GM21447 (cell line): ENCODE results near the gene OS9.
"Not testable (repeated sequence)": the region's sequence is repeated elsewhere in the genome, so short reads cannot be mapped to it uniquely, and the experiment has no call there.

Experiments
- ATAC-seq: cut with Tn5 transposase; IDR thresholded peaks from one replicate; pipeline ENCODE4 v1.9.1; 2021; ENCODE audit not compliant: unreplicated experiment

Gene OS9, protein sequence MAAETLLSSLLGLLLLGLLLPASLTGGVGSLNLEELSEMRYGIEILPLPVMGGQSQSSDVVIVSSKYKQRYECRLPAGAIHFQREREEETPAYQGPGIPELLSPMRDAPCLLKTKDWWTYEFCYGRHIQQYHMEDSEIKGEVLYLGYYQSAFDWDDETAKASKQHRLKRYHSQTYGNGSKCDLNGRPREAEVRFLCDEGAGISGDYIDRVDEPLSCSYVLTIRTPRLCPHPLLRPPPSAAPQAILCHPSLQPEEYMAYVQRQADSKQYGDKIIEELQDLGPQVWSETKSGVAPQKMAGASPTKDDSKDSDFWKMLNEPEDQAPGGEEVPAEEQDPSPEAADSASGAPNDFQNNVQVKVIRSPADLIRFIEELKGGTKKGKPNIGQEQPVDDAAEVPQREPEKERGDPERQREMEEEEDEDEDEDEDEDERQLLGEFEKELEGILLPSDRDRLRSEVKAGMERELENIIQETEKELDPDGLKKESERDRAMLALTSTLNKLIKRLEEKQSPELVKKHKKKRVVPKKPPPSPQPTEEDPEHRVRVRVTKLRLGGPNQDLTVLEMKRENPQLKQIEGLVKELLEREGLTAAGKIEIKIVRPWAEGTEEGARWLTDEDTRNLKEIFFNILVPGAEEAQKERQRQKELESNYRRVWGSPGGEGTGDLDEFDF

DNA sequence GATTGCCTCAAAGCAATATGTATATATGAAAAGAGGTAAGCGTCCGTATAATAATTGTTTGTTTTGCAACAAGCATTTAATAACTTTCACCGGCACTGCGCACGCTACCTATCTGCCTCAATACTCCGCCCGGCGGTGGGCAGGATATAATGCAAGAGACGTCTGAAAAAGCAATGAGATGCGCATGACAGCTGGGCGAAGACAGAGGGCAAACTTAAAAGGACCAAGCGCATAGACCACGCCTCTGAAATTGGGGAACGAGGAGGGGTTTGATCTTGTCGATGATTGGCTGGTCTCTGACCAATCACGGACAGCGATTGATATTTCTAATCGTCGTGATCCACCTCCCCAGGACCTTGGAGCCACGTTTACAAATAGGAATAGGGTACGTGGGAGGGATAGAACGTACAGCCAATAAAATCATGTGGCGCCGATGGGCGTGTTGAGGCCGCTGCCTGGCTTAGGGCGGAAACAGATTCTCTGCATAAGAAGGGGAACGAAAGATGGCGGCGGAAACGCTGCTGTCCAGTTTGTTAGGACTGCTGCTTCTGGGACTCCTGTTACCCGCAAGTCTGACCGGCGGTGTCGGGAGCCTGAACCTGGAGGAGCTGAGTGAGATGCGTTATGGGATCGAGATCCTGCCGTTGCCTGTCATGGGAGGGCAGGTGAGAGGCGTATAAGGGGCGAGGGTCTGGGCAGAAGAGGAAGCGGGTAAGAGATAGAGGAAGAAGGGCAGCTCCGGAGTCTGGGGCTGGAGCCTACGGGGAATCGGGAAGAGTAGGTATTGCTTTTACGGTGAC is at the start of gene OS9:
Gene OS9 (plus strand): TSS at position 474 of the 800 bp plus-strand sequence. CDS start 30 bp downstream, at position 504.
- ATAC-seq: peak; percentile 97

DNA sequence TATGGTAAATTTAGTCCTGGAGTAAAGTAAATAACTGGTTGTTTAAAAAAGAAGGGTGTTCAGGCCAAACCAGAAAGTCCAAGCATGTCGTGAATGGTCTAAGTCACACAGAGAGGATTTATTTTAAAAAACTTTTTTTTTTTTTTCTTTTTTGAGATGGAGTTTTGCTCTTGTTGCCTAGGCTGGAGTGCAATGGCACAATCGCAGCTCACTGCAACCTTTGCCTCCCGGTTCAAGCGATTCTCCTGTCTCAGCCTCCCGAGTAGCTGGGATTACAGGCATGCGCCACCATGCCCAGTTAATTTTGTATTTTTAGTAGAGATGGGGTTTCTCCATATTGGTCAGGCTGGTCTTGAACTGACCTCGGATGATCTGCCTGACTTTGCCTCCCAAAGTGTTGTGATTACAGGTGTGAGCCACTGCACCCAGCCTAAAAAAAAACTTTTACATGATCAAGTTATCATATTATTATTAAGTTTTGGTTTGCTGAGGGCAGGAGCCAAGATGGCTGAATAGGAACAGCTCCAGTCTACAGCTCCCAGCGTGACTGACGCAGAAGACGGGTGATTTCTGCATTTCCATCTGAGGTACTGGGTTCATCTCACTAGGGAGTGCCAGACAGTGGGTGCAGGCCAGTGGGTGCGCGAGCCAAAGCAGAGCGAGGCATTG is 47.8 kb upstream of the OS9 start:
- not testable (repeated sequence) for ATAC-seq

DNA sequence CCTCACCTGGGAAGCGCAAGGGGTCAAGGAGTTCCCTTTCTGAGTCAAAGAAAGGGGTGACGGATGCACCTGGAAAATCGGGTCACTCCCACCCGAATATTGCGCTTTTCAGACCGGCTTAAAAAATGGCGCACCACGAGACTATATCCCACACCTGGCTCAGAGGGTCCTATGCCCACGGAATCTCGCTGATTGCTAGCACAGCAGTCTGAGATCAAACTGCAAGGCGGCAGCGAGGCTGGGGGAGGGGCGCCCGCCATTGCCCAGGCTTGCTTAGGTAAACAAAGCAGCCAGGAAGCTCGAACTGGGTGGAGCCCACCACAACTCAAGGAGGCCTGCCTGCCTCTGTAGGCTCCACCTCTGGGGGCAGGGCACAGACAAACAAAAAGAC is 47.3 kb upstream of the OS9 start:
- ATAC-seq: not testable (repeated sequence)

DNA sequence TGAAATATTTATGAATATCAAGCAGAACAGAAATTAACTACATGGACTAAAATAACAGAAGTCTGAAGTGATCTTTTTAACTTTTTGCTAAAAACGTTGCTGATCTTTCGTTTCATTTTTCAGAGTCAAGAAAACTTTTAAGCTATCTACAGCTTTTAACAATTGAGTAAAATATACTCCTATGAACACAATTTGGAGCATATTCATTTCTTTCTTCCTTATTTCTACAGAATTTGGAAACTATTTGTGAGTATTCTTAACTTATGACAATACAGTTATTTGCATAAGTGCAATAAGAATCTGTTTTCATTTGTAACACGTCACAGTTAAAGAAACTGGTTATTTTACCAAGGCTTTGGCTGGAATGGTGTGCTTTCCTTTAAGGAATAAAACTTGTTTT is 39.9 kb upstream of the OS9 start:
- ATAC-seq: no peak

DNA sequence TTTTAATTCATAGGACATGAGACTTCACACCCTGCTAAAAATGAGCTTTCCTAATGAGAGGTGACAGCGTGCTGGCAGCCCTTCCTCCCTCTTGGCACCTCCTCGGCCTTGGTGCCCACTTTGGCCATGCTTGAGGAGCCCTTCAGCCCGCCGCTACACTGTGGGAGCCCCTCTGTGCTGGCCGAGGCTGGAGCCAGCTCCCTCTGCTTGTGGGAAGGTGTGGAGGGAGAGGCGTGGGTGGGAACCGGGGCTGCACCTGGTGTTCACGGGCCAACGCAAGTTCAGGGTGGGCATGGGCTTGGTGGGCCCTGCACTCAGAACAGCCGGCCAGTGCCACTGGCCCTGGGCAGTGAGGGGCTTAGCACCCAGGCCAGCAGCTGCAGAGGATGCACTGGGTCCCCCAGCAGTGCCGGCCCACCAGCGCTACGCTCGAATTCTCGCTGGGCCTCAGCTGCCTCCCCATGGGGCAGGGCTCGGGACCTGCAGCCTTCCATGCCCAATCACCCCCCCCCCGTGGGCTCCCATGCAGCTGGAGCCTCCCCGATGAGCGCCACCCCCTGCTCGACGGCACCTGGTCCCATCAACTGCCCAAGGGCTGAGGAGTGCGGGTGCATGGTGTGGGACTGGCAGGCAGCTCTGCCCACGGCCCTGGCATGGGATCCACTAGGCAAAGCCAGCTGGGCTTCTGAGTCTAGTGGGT is 38.2 kb upstream of the OS9 start:
- ATAC-seq: no peak

DNA sequence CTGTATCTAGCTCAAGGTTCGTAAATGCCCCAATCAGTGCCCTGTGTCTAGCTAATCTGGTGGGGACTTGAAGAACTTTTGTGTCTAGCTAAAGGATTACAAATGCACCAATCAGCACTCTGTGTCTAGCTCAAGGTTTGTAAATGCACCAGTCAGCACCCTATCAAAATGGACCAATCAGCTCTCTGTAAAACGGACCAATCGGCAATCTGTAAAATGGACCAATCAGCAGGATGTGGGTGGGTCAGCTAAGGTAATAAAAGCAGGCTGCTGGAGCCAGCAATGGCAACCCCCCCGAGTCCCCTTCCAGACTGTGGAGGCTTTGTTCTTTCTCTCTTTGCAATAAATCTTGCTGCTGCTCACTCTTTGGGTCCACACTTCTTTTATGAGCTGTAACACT is 37.5 kb upstream of the OS9 start:
- ATAC-seq: not testable (repeated sequence)

DNA sequence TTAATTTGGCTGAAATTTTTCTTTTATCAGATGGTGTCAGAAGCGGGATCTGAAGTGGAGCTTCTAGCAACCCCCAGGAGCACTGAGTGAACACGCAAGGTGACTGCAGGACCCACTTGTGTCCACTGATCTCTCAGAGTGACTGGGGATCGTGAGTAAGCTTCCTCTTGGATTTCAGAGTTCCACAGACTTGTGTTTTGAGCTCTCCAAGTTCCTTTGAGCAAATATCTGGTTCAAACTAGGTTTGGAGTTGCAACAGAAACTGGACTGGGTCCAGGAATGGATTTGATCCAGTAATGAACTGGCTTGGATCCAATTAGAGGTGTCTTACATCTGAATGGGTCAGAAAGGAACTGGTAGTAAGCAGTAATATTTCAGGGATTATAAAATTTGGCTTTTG is 36.2 kb upstream of the OS9 start:
- no peak for ATAC-seq

DNA sequence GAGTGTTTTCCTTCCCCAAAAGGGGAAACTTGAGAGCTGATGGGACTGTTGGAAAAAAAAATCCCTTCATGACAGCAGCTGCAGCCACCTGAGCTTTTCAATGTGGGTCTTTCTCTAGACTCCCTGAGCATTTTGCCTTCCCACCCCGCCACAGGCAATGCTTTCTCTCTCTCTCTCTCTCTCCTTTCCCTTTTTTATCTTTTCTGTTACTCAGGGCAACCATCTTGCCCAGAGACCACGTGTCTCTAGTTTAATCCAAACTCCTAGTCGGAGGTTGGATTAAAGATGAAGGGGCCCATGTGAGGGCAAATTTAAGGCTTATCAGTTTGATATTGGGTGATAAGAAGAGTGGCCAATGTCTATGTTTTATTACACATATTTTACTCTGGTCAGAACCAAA is 35.0 kb upstream of the OS9 start:
- ATAC-seq: no peak

DNA sequence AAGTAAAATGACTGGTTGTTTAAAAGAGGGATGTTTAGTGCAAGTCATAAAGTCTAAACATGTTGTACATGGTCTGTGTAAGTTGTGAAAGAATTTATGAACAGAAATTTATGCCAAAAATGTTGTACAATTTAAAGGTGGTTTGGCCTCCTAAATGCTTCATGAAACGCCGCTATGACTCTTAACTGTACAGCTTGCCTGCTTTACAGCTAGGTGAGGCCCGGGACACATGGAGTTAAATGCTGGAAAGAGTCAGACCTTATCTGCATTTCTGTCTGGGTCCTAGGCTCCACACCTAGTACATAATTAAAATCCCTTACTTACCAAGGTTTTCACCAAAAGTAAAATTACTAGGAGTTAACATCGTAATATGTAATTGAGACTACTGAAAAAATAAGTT is 32.6 kb upstream of the OS9 start:
- no peak for ATAC-seq

DNA sequence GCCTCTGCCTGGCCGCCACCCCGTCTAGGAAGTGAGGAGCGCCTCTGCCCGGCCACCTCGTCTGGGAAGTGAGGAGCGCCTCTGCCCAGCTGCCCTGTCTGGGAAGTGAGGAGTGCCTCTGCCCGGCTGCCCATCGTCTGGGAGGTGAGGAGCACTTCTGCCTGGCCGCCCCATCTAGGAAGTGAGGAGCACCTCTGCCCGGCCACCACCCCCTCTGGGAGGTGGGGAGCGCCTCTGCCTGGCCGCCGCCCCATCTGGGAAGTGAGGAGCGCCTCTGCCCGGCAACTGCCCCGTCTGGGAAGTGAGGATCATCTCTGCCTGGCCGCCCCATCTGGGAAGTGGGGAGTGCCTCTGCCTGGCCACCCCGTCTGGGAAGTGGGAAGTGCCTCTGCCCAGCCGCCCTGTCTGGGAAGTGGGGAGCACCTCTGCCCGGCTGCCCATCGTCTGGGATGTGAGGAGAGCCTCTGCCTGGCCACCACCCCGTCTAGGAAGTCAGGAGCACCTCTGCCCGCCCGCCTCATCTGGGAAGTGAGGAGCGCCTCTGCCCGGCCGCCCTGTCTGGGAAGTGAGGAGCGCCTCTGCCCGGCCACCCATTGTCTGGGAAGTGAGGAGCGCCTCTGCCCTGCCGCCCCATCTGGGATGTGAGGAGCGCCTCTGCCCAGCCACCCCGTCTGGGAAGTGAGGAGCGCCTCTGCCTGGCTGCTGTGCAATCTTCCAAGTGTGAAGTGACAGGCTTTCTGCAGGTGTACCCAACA is 28.7 kb upstream of the OS9 start:
- ATAC-seq: not testable (repeated sequence)

DNA sequence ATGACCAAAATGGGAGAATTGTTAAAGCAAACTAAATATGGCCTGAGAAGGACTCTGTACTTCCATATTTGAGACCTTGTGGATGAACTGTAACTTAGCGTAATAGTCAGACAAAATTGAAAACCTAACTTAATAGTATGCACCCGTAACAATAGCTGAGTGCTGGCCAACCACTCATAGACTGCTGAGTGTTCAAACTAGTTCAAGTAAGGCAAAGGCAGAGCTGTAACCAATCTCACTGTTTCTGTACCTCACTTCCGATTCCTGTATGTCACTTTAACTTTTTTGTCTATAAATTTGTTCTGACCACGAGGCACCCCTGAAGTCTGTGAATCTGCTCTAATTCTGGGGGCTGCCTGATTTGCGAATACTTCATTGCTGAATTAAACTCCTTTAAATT is 27.0 kb upstream of the OS9 start:
- ATAC-seq: no peak

DNA sequence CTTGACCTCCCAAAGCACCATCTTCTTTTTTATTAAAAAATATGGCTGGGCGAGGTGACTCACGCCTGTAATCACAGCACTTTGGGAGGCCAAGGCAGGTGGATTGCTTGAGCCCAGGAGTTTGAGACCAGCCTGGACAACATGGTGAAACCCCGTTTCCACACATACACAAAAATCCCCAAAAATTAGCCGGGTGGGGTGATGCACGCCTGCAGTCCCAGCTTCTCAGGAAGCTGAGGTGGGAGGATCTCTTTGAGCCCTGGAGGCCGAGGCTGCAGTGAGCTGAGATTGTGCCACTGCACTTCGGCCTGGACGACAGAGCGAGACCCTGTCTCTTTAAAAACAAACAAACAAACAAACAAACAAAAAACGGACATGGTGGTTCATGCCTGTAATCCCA is 24.2 kb upstream of the OS9 start:
- not testable (repeated sequence) for ATAC-seq

DNA sequence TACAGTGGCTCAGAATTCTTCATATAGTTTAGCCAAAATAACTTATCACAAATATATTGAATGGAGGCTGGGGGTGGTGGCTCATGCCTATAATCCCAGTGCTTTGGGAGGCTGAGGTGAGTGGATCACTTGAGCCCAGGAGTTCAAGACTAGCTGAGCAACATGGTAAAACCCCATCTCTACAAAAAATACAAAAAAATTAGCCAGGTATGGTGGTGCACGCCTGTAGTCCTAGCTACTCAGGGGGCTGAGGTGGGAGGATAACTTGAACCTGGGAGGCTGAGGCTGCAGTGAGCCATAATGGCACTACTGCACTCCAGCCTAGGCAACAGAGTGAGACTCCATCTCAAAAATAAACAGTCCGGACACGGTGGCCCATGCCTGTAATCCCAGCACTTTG is 22.1 kb upstream of the OS9 start:
- ATAC-seq: not testable (repeated sequence)

DNA sequence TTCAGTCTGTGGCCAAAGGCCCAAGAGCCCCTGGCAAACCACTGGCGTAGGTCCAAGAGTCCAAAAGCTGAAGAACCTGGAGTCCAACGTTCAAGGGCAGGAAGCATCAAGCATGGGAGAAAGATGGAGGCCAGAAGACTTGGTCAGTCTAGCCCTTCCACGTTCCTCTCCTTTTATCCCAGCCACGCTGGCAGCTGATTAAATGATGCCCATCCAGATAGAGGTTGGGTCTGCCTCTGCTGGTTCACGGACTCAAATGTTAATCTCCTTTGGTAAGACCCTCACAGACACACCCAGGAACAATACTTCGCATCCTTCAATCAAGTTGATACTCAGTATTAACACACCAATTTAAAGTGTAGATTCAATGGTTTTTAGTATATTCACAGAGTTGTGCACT is 21.1 kb upstream of the OS9 start:
- no peak for ATAC-seq

DNA sequence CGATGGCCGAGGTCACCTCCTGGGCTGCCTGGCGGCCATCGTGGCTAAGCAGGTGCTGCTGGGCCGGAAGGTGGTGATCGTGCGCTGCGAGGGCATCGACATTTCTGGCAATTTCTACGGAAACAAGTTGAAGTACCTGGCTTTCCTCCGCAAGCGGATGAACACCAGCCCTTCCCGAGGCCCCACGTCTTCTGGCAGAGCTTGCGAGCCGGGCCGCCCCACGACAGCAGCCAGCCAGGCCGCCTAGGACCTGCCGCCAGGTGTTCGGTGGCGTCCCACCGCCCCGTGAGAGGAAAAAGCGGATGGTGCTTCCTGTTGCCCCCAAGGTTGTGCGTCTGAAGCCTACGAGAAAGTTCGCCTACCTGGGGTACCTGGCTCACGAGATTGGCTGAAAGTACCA is 19.2 kb upstream of the OS9 start:
- ATAC-seq: no peak

DNA sequence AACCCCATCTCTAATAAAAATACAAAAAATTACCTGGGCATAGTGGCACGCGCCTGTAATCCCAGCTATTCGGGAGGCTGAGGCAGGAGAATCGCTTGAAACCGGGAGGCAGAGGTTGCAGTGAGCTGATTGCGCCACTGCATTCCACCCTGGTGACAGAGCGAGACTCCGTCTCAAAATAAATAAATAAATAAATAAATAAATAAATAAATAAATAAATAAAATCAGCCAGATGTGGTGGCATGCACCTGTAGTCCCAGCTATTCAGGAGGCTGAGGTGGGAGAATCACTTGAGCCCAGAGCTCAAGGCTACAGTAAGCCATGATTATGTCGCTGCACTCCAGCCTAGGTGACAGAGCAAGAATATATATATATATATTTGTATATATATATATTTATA is 16.0 kb upstream of the OS9 start:
- ATAC-seq: not testable (repeated sequence)

DNA sequence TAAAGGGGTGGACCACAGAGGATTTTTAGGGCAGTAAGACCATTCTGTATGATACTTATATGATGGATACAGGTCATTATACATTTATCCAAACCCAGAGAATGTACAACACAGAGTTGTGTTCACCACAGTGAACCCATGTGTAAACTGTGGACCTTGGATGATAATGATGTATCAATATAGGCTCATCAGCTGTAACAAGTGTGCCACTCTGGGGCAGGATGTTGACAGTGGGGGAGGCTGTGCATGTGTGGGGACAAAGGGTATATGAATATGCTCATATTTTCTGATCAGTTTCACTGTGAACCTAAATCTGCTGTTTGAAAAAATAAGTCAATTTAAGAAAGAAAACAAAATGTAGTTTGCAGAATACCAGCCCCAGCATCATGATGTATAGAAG is 14.2 kb upstream of the OS9 start:
- ATAC-seq: no peak

DNA sequence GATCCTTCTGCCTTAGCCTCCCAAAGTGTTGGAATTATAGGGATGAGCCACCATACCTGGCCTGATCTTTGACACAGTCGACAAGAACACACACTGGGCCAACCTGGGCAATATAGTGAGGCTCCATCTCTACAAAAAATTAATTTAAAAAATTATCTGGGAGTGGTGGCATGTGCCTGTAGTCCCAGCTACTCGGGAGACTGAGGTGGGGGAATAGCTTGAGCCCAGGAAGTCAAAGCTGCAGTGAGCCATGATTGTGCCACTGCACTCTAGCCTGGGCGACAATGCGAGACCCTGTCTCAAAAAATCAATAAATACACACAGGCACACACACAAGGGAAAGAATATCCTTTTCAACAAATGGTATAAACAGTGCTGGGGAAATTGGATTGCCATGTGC is 6.1 kb upstream of the OS9 start:
- ATAC-seq: no peak

DNA sequence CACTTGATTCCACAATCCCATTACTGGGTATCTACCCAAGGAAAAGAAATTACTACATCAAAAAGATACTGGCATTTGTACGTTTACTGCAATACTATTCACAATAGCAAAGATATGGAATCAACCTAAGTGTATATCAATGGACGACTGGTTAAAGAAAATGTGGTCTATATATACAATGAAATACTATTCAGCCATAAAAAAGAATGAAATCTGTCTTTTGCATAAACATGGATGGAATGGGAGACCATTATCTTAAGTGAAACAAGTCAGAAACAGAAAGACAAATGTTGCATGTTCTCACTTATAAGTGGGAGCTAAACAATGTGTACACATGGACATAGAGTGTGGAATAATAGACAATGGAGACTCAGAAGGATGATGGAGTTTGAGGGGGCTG is 5.0 kb upstream of the OS9 start:
- ATAC-seq: no peak

DNA sequence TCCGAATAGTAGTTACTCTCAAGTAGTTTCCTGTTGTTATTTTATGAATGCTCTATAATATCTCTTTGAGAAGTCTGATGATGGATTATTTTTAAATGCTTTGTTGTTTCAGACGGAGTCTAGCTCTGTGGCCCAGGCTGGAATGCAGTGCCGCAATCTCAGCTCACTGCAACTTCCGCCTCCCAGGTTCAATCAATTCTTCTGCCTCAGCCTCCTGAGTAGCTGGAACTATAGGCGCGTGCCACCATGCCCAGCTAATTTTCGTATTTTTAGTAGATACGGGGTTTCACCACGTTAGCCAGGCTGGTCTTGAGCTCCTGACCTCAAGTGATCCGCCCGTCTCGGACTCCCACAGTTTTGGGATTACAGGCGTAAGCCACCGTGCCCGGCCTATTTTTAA is 1.4 kb upstream of the OS9 start:
- ATAC-seq: no peak
